Stimulated activated CD4-positive, alpha-beta T cell treated with anti-CD3 and anti-CD28 coated beads, TNF-alpha, amount 100 ng/mL, for 1 hour (primary cell): Measurements from ENCODE around the gene HMCN1.
"Not testable (repeated sequence)": the region's sequence is repeated elsewhere in the genome, so short reads cannot be mapped to it uniquely, and the experiment has no call there.

Experiments used
- DNase-seq, 3 donors: peaks; one replicate each; pipeline ENCODE4 v3.0.0-alpha.2; 2020; ENCODE audit warnings: low read depth in 3 of 3, low spot score in 1 of 3

The HMCN1 gene

GRCh38 chr1:186125511-186125910 is 391.3 kb downstream of the HMCN1 start:
- DNase-seq, result no peak

GRCh38 chr1:186129758-186130157 is 395.6 kb downstream of the HMCN1 start:
- no peak for DNase-seq

- no peak for DNase-seq
Observed at GRCh38 chr1:186139115-186139514, 404.9 kb downstream of the HMCN1 start.

GRCh38 chr1:186139701-186140100 is 405.5 kb downstream of the HMCN1 start:
- no peak for DNase-seq

GRCh38 chr1:186142159-186142558 is 408.0 kb downstream of the HMCN1 start:
- DNase-seq, result no peak

GRCh38 chr1:186142916-186143315 is 408.7 kb downstream of the HMCN1 start:
- no peak for DNase-seq

- no peak for DNase-seq
Observed at GRCh38 chr1:186143481-186143880, 409.3 kb downstream of the HMCN1 start.

GRCh38 chr1:186144505-186144904 is 410.3 kb downstream of the HMCN1 start:
- DNase-seq, result no peak

- DNase-seq, result no peak
Observed at GRCh38 chr1:186146974-186147373, 412.8 kb downstream of the HMCN1 start.

GRCh38 chr1:186149591-186149990 is 415.4 kb downstream of the HMCN1 start:
- no peak for DNase-seq

- DNase-seq, result no peak
Observed at GRCh38 chr1:186152227-186152619, 418.0 kb downstream of the HMCN1 start.

- DNase-seq, result no peak
Observed at GRCh38 chr1:186152620-186153239, 418.5 kb downstream of the HMCN1 start.

GRCh38 chr1:186154651-186155050 is 420.5 kb downstream of the HMCN1 start:
- DNase-seq, result no peak

- DNase-seq, result no peak
Observed at GRCh38 chr1:186155594-186155993, 421.4 kb downstream of the HMCN1 start.

GRCh38 chr1:186162895-186163294 is 428.7 kb downstream of the HMCN1 start:
- DNase-seq, result not testable (repeated sequence)

GRCh38 chr1:186164773-186165172 is 430.6 kb downstream of the HMCN1 start:
- DNase-seq, result no peak

- DNase-seq, result no peak
Observed at GRCh38 chr1:186165303-186165702, 431.1 kb downstream of the HMCN1 start.

- no peak for DNase-seq
Observed at GRCh38 chr1:186167096-186167668, 433.0 kb downstream of the HMCN1 start.

- DNase-seq, result no peak
Observed at GRCh38 chr1:186175588-186175987, 441.4 kb downstream of the HMCN1 start.

- no peak for DNase-seq
Observed at GRCh38 chr1:186178426-186179043, 444.3 kb downstream of the HMCN1 start.

- no peak for DNase-seq
Observed at GRCh38 chr1:186179231-186179630, 445.0 kb downstream of the HMCN1 start.

GRCh38 chr1:186183219-186183618 is 449.0 kb downstream of the HMCN1 start:
- no peak for DNase-seq
